ENCODE results near the gene ZCCHC7. TPM values are rescaled to one million over a fixed set of nuclear protein-coding genes. Genes with fewer than 3 reads are reported as not detected.

ZCCHC7 gene
- total RNA-seq, 1 donor from 2014 or later: 25.1 TPM

DNA sequence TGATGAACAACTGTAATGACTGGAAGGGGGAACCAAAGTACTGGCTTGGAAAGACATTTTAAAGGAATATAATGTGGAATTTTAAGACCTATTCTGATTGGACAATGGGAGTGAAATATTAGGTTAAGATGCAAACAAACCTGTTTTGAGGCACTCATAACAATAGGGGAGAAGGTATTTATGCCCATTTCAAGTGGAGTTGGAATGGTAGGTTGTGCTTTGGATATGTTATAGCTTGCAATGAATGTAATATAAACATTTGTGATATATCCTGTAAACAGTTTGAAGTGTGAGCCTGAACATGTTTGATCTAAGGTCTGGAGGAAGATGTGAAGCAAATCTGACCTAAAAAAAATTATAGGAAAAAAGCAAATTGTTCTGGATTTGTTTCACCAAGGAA, 172.5 kb downstream of the ZCCHC7 start:
- no peak for DNase-seq (ENCODE audit: low spot score in 2 of 2)

DNA sequence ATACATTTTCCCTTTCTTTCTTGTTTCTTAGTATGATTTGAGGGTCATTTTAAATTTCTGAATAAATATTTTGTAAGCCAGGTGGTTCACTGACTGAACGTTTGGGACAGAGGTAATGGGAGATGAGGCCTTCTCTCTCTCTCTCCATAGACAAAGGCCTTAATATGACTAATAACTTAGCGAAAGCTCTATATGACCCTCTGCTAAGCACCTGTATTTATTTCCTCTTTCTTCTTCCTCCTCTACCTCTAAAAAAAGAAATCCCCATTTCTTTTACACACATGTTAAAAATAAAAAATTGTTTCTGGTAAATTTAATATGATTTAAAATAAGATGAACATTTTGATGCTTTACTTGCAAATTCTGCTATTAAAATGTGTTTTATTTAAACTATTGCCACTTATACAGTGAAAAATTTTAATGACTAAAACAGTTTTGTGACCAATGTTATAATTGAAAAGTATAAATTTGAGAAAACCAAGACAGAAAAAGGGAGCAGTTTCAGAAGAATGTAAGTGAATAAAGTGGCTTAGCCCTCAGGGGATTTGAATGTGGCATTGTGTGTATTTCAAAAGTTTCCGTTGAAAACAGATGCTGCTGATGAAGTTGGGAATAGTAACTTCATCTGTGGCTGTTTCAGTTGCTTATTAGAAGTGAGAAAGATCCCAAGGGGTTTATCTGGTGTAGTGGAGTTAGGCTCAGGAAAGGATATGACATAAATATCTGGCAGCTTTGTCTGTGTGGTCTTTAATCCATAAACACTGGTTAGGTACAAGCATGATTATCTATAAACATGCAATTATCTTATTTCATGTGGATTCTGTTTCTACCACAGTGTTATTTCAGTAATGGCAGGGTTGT, 173.5 kb downstream of the ZCCHC7 start:
- no peak for DNase-seq (ENCODE audit: low spot score in 2 of 2)
- Histone ChIP-seq H3K4me1 (no peaks in the 10 kb centered on the region), H3K4me3 (no peak overlapping the region), H3K36me3 (no peaks in the 10 kb centered on the region), H3K27ac (no peak overlapping the region), H3K27me3 (no peaks in the 10 kb centered on the region), H3K9me3 (no peaks in the 10 kb centered on the region)
- TF ChIP-seq, protein P1, sequence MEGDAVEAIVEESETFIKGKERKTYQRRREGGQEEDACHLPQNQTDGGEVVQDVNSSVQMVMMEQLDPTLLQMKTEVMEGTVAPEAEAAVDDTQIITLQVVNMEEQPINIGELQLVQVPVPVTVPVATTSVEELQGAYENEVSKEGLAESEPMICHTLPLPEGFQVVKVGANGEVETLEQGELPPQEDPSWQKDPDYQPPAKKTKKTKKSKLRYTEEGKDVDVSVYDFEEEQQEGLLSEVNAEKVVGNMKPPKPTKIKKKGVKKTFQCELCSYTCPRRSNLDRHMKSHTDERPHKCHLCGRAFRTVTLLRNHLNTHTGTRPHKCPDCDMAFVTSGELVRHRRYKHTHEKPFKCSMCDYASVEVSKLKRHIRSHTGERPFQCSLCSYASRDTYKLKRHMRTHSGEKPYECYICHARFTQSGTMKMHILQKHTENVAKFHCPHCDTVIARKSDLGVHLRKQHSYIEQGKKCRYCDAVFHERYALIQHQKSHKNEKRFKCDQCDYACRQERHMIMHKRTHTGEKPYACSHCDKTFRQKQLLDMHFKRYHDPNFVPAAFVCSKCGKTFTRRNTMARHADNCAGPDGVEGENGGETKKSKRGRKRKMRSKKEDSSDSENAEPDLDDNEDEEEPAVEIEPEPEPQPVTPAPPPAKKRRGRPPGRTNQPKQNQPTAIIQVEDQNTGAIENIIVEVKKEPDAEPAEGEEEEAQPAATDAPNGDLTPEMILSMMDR (IDR thresholded peaks at IDR 0.05): no peak
- intact Hi-C loops (cut with DNase I): no loop called here

More for the DNA sequence above, 172.5 kb downstream of the ZCCHC7 start:
- H3K27ac ChIP-seq: no peak overlapping the region
- TF ChIP-seq, protein P1 (IDR thresholded peaks at IDR 0.05): no peak
- H3K27me3 ChIP-seq: no peaks in the 10 kb centered on the region
- intact Hi-C loops (cut with DNase I): no loop called here
- H3K9me3 ChIP-seq: no peaks in the 10 kb centered on the region
- H3K4me3 ChIP-seq: no peak overlapping the region
- no peaks in the 10 kb centered on the region for H3K36me3 ChIP-seq
- no peaks in the 10 kb centered on the region for H3K4me1 ChIP-seq

DNA sequence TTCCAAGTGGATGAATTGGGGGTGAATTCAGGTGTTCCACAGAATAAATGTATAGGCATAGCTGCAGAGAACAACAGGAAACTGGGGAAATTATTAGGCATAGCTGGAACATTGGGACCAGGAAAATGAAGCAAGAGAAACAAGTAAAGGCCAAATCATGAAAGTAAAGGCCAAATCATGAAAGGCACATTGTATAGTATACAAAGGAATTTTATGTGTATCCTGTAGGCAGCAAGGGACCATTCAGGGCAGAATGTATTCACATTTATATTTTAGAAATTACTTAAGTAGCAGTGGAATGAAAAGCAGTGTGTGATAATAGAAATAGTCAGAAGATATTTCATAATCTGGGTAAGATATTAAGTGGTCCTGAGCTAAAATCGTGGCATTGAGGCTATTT, 174.8 kb downstream of the ZCCHC7 start:
- TF ChIP-seq, protein P1 (IDR thresholded peaks at IDR 0.05): no peak
- no peak overlapping the region for H3K27ac ChIP-seq
- H3K27me3 ChIP-seq: no peaks in the 10 kb centered on the region

DNA sequence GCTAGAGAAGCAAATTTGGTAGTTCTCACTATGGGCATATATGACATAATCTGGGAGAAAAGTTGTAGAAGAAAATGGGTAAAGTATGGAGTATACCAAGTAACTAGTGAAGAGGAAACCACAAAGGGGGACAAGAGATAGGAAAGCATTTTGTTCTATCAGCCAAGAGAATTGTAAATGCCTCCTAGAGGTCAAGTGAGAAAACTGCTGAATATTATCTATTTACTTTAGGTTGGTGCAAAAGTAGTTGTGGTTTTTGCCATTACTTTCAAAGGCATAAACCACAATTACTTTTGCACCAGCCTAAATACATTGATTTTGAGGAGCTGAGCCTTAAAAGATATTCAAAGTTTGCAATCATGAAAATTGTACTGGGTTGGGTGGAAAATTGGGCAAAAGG, 175.4 kb downstream of the ZCCHC7 start:
- no peaks in the 10 kb centered on the region for H3K4me1 ChIP-seq
- H3K9me3 ChIP-seq: no peaks in the 10 kb centered on the region
- DNase-seq (ENCODE audit: low spot score in 2 of 2): no peak
- TF ChIP-seq, protein P1 (IDR thresholded peaks at IDR 0.05): no peak
- no peaks in the 10 kb centered on the region for H3K36me3 ChIP-seq
- no peaks in the 10 kb centered on the region for H3K27me3 ChIP-seq
- no peak overlapping the region for H3K27ac ChIP-seq
- H3K4me3 ChIP-seq: no peak overlapping the region
- intact Hi-C loops (cut with DNase I): no loop called here

More for the DNA sequence above, 174.8 kb downstream of the ZCCHC7 start:
- Histone ChIP-seq H3K9me3 (no peaks in the 10 kb centered on the region), H3K4me3 (no peak overlapping the region), H3K36me3 (no peaks in the 10 kb centered on the region), H3K4me1 (no peaks in the 10 kb centered on the region)
- no peak for DNase-seq (ENCODE audit: low spot score in 2 of 2)
- intact Hi-C loops (cut with DNase I): no loop called here

DNA sequence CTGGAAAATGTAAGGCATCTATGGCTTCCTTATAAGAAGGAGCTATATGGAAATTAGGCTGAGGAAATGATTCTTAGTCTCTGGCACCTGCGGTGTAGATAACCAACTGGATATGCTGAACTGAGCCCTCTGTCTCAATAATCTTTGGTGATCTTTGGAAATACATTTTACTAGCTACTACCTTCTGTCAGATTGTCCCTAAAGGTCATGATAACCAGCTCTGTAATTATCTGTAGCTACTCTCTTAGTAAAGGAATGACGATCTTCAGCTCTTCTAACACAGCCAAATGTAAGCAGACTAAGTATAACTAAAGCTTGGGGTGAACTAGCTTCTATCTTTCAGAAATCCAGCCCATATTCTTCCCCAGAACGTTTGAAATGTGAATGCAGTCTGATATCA, 177.2 kb downstream of the ZCCHC7 start:
- Histone ChIP-seq H3K36me3 (no peaks in the 10 kb centered on the region), H3K4me3 (no peak overlapping the region), H3K27me3 (no peaks in the 10 kb centered on the region), H3K9me3 (no peaks in the 10 kb centered on the region), H3K27ac (no peak overlapping the region), H3K4me1 (no peaks in the 10 kb centered on the region)
- TF ChIP-seq, protein P1 (IDR thresholded peaks at IDR 0.05): no peak
- no peak for DNase-seq (ENCODE audit: low spot score in 2 of 2)
- intact Hi-C loops (cut with DNase I): no loop called here
